Peyer's patch (tissue), 4 donors: Measurements from ENCODE around the gene DLX3. TPM values are rescaled to one million over a fixed set of nuclear protein-coding genes. Genes with fewer than 3 reads are reported as not detected.
A peak's percentile ranks its signal among the peaks of the same experiment; 100 is the strongest.

ENCODE experiments used
- DNase-seq, 3 donors: peaks; one replicate each; pipeline ENCODE4 v3.0.0-alpha.2; 2017 to 2019
- H3K27ac ChIP-seq, 4 donors: fragments of 200-600 bp; sonication (generic); one replicate each; pipeline ENCODE4 v1.5.1; 2016 to 2019
- H3K27me3 ChIP-seq, 2 donors: fragments of 200-600 bp; sonication (generic); one replicate each; pipeline ENCODE4 v1.5.1; 2019
- H3K36me3 ChIP-seq, 3 donors: fragments of 200-600 bp; sonication (generic); one replicate each; pipeline ENCODE4 v1.5.1; 2016 to 2019
- H3K4me1 ChIP-seq, 4 donors: fragments of 200-600 bp; sonication (generic); one replicate each; pipeline ENCODE4 v1.5.1; 2016 to 2019
- H3K4me3 ChIP-seq, 4 donors: fragments of 200-600 bp; sonication (generic); 1 replicate in 3 of 4; 2 replicates in 1 of 4; pipeline ENCODE4 v1.5.1; 2016 to 2019; ENCODE audit warnings: mild to moderate bottlenecking in 1 of 4
- H3K9me3 ChIP-seq, 4 donors: fragments of 200-600 bp; sonication (generic); one replicate each; pipeline ENCODE4 v1.5.1; 2016 to 2019; ENCODE audit warnings: mild to moderate bottlenecking in 1 of 4
- POLR2A ChIP-seq, 2 donors: fragments of 450-650 bp; IDR thresholded peaks; one replicate each; pipeline ENCODE4 v1.5.1; 2017; ENCODE audit warnings: antibody characterized with exemption in 2 of 2, mild to moderate bottlenecking in 2 of 2, moderate library complexity in 2 of 2
- total RNA-seq, 4 donors: library from RNA; depleted of rRNA; stranded (reverse); fragments of >200 nt; gene quantifications; one replicate each; pipeline ENCODE4 v1.1.0, GENCODE V29; 2016
- TF ChIP-seq, protein P1 (sequence below), 6 experiments: fragments of 450-650 bp in 4 of 6; fragments of 200-600 bp in 2 of 6; sonication (generic) in 1 of 6; IDR thresholded peaks; one replicate each; pipeline ENCODE4 v1.5.1; 2017 to 2019; ENCODE audit warnings: antibody characterized with exemption in 6 of 6, mild to moderate bottlenecking in 3 of 6, moderate library complexity in 1 of 6

Gene DLX3
- total RNA-seq, 4 donors from 2014 or later: not detected

DNA sequence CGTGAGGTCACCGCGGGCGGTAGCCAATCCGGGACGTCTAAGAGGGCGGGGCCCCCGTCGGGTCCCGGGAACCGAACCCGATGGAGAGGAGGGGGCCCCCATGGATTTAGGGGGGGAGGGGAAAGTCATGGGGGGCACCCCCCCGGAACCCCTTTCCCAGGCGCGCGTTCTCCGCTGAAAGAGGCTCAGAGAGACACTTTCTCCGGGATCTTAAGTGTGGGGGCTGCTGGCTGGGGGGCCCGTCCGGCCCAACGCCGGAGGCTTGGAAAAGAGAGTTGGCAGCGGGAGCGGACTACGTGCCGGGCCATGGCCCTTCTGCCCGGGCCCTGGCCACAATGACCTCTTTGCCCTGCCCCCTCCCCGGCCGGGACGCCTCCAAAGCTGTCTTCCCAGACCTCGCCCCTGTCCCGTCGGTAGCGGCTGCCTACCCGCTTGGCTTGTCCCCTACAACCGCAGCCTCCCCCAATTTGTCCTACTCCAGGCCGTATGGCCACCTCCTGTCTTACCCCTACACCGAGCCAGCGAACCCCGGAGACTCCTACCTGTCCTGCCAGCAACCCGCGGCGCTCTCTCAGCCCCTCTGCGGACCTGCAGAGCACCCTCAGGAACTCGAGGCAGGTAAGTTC, 25.8 kb downstream of the DLX3 start, which contains the start of gene DLX4:
Gene DLX4 (plus strand): TSS at position 57 of the 626 bp plus-strand sequence. CDS start 279 bp downstream, at position 336.
- DNase-seq: no peak
- Histone ChIP-seq H3K4me1 (peaks cover 0 to 46% (median 11%) of the 10 kb centered on the region in 4 donors), H3K36me3 (no peaks in the 10 kb centered on the region), H3K27me3 (peaks cover 0 to 81% of the 10 kb centered on the region in 2 donors), H3K4me3 (peak within 1 kb of the TSS; percentile 46 to 60 (median 51)), H3K27ac (no peak within 1 kb of the TSS), H3K9me3 (no peaks in the 10 kb centered on the region)
- no peak for TF ChIP-seq POLR2A (IDR thresholded peaks at IDR 0.05)
- TF ChIP-seq, protein P1, sequence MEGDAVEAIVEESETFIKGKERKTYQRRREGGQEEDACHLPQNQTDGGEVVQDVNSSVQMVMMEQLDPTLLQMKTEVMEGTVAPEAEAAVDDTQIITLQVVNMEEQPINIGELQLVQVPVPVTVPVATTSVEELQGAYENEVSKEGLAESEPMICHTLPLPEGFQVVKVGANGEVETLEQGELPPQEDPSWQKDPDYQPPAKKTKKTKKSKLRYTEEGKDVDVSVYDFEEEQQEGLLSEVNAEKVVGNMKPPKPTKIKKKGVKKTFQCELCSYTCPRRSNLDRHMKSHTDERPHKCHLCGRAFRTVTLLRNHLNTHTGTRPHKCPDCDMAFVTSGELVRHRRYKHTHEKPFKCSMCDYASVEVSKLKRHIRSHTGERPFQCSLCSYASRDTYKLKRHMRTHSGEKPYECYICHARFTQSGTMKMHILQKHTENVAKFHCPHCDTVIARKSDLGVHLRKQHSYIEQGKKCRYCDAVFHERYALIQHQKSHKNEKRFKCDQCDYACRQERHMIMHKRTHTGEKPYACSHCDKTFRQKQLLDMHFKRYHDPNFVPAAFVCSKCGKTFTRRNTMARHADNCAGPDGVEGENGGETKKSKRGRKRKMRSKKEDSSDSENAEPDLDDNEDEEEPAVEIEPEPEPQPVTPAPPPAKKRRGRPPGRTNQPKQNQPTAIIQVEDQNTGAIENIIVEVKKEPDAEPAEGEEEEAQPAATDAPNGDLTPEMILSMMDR (IDR thresholded peaks at IDR 0.05): no peak

DNA sequence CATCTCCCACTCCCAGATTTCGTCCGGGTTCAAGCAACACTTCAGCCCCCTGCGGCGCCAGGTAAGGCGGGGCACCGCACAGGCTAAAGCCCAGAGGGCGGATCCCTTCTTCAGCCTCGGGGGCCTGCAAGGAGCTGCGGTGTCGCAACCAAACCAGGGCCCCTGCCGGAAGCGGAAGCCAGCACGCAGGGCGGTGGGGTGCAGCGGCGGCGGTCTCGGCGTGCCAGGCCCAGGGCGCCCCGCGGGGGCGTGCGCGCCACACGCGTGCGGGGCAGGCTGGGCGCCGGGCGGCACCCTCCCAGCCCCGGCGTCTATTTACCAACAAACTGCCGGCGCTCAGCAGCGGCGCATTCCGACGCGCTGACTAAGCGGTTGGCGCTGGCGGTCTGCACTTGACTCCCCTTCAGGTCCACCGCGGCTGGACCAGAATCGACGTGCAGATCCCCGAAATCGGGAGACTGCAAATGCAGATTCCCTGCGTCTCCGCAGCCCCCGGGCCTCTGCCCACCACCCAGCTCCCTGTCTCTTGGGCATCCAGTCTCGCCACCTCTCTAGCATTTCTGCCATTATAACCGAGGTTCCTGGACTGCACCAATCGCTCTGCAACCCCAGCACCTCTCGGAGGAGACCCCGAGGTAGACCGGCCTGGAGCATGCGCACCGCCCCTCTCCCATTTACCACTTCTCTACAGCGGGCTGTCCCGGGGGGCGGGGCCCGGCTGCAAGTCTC, 26.5 kb downstream of the DLX3 start:
- peaks cover 0 to 50% (median 11%) of the 10 kb centered on the region in 4 donors for H3K4me1 ChIP-seq
- TF ChIP-seq POLR2A (IDR thresholded peaks at IDR 0.05): no peak
- TF ChIP-seq, protein P1 (IDR thresholded peaks at IDR 0.05): no peak
- DNase-seq: peak in 2 of 3 donors; percentile 52 to 73
- peaks cover 0 to 82% of the 10 kb centered on the region in 2 donors for H3K27me3 ChIP-seq
- H3K4me3 ChIP-seq: peak overlapping the region; percentile 46 to 60 (median 51)
- H3K36me3 ChIP-seq: no peaks in the 10 kb centered on the region
- H3K9me3 ChIP-seq: no peaks in the 10 kb centered on the region
- H3K27ac ChIP-seq: no peak overlapping the region

DNA sequence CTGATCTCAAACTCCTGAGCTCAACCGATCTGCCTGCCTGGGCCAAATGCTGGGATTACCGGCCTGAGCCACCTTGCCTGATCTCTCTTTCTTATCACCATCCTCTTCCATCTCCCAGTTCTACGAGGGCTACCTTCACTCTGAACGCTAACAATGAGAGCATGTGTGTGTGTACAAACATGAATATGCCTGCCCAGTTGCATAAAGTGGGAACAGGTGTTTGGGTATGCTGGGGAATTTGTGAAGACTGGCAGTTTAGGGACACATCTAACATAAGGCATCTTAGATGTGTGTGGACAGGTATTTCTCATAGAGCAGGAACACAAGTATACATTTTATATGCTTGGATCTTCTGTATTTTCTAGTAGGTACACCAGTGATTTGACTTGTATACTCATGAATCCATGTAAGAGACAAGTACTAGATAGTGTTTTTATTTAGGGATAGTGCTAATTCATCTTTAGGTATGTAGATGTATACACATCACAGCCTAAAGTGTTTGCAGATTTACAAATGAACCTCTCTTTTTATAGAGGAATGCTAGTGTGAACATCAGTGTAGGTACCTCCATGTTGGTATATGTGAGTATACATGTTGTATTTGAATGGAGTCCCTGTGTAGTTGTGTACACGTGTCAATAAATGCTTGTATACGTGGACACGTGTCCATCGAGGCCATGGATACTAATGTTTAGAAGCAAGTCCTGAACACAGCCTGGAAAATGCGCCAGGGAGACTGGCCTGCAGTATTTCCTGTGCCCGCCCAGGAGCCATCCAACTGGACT, 27.2 kb downstream of the DLX3 start:
- H3K9me3 ChIP-seq: no peaks in the 10 kb centered on the region
- peak overlapping the region; percentile 46 to 60 (median 51) for H3K4me3 ChIP-seq
- no peak for TF ChIP-seq POLR2A (IDR thresholded peaks at IDR 0.05)
- TF ChIP-seq, protein P1 (IDR thresholded peaks at IDR 0.05): no peak
- no peaks in the 10 kb centered on the region for H3K36me3 ChIP-seq
- peaks cover 0 to 47% (median 11%) of the 10 kb centered on the region in 4 donors for H3K4me1 ChIP-seq
- H3K27ac ChIP-seq: no peak overlapping the region
- H3K27me3 ChIP-seq: peaks cover 0 to 83% of the 10 kb centered on the region in 2 donors
- no peak for DNase-seq

DNA sequence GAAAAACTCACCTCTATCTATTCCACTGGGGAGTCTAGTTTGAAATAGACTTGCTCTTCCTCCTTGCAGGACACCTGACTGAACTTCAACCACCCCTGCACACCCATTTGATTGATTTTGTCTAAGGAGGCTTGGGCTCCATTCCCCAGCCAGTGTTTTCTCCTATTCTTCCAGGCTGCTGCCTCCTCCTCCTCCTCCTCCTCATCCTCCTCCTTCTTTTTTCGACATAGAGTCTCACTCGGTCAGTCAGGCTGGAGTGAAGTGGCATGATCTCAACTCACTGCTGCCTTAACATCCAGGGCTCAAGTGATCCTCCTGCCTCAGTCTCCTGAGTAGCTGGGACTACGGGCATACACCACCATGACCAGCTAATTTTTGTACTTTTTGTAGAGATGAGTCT, 27.8 kb downstream of the DLX3 start:
- Histone ChIP-seq H3K27ac (no peak overlapping the region), H3K4me3 (no peak overlapping the region), H3K27me3 (peaks cover 0 to 83% of the 10 kb centered on the region in 2 donors), H3K36me3 (no peaks in the 10 kb centered on the region), H3K4me1 (peaks cover 0 to 41% (median 11%) of the 10 kb centered on the region in 4 donors), H3K9me3 (no peaks in the 10 kb centered on the region)
- TF ChIP-seq POLR2A (IDR thresholded peaks at IDR 0.05): no peak
- TF ChIP-seq, protein P1 (IDR thresholded peaks at IDR 0.05): no peak
- no peak for DNase-seq

DNA sequence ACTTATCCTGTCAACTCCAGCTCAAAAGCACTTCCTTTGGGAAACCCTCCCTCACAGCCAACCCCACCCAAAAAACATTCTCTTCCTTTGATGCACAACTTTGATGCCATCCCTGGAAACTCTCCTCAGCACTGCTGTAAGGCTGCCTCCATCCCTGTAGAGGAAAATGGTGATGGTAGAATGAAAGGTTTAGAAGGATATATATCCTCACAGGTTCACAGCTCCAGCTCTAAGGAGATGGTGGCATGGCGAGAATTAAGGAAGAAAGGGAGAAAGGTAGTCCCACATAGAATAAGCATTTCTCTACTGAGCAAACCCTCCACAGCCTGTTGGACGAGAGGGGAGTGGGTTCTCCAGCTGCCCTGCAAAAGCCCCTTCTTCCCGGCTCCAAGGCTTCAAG, 28.3 kb downstream of the DLX3 start:
- peaks cover 0 to 37% (median 11%) of the 10 kb centered on the region in 4 donors for H3K4me1 ChIP-seq
- no peak overlapping the region for H3K4me3 ChIP-seq
- TF ChIP-seq POLR2A (IDR thresholded peaks at IDR 0.05): no peak
- TF ChIP-seq, protein P1 (IDR thresholded peaks at IDR 0.05): no peak
- no peak overlapping the region for H3K27ac ChIP-seq
- DNase-seq: no peak
- H3K36me3 ChIP-seq: no peaks in the 10 kb centered on the region
- H3K9me3 ChIP-seq: no peaks in the 10 kb centered on the region
- H3K27me3 ChIP-seq: peaks cover 0 to 80% of the 10 kb centered on the region in 2 donors
